COLO829 (cell line): ENCODE results near the gene MKRN3.
"Not testable (repeated sequence)": the region's sequence is repeated elsewhere in the genome, so short reads cannot be mapped to it uniquely, and the experiment has no call there.

Experiments used
- DNase-seq: peaks from one replicate; pipeline ENCODE4 v3.0.0; 2012; ENCODE audit warnings: low spot score

Gene MKRN3

DNA sequence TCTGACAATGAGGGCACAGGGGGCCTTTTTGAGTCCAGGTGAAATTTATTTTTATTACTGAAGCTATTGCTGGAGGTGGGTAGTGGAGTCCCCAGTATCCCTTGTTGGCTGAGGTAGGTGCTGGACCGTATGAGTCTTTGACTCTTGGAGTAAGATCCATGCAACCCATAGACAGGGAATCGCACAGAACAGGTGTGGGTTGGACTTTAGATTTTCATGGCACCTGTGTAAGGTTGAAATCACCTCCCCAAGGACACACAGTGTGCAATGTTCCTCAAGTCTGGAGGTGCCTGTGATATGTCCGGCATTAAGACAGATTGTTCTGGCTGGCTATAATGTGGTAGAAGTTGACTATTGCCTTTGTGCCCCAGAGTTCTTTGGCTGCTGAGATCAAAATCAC lies 23.5 kb downstream of the MKRN3 start:
- no peak for DNase-seq

DNA sequence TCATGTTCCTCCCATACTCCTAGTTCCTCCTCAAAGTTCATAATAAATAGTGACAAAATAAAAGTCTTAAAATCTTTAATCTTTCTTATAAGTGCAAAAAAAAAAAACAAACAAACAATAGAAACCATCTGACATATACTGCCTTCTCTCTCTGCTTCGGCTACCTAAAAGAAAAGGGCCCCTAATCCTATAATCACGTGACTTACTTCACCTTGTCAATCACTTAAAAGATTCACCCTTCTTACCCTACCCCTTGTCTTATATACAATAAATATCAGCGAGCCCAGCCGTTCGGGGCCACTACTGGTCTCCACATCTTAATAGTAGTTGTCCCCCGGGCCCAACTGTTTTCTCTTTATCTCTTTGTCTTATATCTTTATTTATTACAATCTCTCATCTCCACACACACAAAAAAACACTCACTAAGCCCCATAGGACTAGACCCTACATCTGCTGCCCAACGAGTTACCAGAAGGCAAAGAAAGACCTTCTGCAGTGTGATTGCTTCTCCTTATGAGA lies 28.8 kb downstream of the MKRN3 start:
- no peak for DNase-seq

DNA sequence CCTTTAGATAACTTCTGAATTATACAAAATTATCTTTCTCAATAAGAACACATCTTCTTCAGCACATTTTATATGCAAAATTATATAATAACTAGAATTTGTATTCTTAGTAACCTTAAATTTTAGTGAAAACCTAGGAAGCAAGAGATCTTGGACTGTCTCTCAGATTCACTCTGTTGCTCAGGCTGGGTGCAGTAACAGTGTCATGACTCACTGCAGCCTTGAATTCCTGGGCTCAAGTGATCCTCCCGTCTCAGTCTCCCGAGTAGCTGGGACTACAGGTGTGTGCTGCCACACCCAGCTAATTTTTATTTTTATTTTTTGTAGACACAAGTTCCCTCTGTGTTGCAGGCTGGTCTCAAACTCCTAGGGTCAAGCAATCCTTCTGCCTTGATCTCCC lies 29.9 kb downstream of the MKRN3 start:
- DNase-seq: no peak

DNA sequence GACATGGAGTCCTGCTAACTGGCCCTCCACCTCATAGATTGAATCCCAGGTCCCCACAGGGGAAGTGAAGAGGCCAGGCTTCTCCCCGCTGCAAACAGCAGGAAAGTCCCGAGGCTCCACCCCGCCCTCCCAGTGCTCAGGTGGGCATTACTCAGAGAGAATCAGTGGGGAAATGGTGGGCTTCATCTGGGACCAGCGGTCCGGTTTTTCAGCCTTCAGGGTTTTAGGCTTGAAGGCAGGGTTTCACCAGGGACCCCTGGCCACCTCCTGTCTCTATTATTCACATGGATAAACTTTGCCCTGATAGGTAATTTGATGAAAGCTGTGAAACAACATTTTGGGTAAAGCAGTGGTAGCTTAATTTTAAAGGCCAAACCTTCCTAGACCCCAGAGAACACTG lies 31.3 kb downstream of the MKRN3 start:
- no peak for DNase-seq

DNA sequence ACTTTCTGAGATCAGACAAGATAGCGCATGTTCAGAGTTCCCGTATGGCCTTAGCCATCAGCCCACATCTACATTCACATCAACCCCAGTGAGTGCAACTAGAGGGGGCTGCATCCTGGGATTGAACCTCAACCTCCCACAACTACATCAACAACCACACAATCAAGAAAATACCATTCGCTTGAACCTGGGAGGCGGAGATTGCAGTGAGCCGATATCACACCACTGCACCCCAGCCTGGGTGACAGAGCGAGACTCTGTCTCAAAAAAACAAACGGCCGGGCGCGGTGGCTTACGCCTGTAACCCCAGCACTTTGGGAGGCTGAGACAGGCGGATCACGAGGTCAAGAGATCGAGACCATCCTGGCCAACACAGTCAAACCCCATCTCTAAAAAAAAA lies 31.8 kb downstream of the MKRN3 start:
- not testable (repeated sequence) for DNase-seq

DNA sequence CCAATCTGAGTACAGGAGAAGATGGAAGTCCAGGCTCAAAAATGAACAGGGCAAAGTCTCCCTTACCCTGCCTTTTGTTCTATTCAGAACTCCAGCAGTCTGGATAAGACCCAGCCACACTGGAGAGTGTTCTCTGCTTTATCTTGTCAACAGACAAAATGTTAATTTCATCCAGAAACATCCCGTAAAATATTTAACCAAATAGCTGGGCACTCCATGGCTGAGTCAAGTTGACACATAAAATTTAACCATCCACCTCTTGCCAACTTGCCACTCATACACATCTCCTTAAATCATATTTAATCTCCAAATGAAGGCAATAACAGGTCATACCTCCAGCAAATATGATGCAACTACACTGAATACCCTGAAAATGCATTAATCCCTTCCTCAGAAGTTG lies 33.6 kb downstream of the MKRN3 start:
- DNase-seq: no peak

DNA sequence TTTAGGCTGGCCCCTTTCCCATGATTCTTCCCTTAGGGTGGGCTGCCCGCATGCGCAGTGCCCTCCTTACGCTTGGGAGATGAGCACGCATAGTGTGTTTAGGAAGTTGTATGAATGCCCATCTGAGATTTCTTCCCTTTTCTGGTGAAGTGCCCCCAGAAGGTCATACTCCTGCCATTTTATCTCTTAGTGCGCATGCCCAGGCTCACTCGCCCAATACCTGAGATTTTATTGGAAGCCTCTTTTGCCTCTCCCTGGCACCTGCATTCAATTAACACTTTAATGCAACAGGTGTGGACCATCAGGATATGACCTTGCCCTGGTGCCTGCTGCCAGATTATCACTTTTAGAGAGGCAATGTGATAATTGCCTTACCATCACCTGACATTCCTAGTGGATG lies 36.6 kb downstream of the MKRN3 start:
- no peak for DNase-seq

DNA sequence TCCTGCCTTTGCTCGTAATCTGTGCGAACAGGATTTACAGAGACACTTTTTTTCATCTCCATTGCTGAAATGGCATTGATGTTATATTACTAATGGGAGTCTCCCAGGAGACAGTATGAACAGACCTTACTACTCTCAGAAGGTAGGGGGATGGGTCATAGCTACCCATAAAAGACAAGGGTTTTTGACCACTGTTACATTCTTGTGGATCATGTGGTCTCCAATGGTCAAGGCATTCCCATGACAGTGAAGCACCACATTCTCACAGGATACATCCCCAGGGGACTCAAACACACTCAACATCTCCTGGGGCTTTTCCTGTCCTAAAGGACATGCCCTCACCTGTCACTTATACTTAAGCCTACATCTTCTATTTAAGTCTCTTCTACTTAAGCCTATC lies 40.8 kb downstream of the MKRN3 start:
- peak; percentile 69 for DNase-seq

DNA sequence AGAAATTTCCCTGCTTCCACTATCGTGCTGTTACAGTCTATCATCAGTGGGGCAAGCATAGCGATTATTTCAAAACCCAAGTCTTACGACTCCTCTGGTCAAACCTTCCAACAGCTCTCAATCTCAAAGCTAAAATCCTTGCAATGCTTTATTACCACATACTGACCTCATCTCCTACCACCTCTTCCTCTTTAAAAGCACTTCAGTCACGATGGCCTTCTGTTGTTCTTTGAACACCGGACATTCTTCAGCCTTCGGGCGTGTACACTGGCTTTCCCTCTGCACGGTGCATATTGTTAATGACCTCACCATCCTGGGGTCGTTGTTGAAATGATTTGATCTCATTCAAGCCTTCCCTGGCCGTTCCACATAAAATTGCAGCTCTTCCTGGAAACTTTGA lies 51.1 kb downstream of the MKRN3 start:
- peak; percentile 24 for DNase-seq
